ENCODE results near the gene JADE3.
"Not testable (repeated sequence)": the region's sequence is repeated elsewhere in the genome, so short reads cannot be mapped to it uniquely, and the experiment has no call there.

JADE3 gene

GRCh38 chrX:46938589-46938988 is 26.4 kb downstream of the JADE3 start:
- no peak for TF ChIP-seq CTCF (IDR thresholded peaks at IDR 0.05; ENCODE audit: low read depth, low read length)
- H3K27me3 ChIP-seq (ENCODE audit: insufficient read depth, low read depth, severe bottlenecking), result no peaks in the 10 kb centered on the region
- H3K4me3 ChIP-seq (ENCODE audit: low read depth, low read length), result no peak overlapping the region
- H3K27ac ChIP-seq, result no peak overlapping the region
- DNase-seq, result no peak
- no peaks in the 10 kb centered on the region for H3K36me3 ChIP-seq
- H3K9me3 ChIP-seq (ENCODE audit: severe bottlenecking), result no peaks in the 10 kb centered on the region

- H3K4me3 ChIP-seq (ENCODE audit: low read depth, low read length), result no peak overlapping the region
- no peaks in the 10 kb centered on the region for H3K27me3 ChIP-seq (ENCODE audit: insufficient read depth, low read depth, severe bottlenecking)
- DNase-seq, result no peak
- TF ChIP-seq CTCF (IDR thresholded peaks at IDR 0.05; ENCODE audit: low read depth, low read length), result no peak
- no peaks in the 10 kb centered on the region for H3K36me3 ChIP-seq
- no peaks in the 10 kb centered on the region for H3K9me3 ChIP-seq (ENCODE audit: severe bottlenecking)
- H3K27ac ChIP-seq, result no peak overlapping the region
Measured at GRCh38 chrX:46941341-46941740, 29.1 kb downstream of the JADE3 start.

- Histone ChIP-seq H3K27ac (no peak overlapping the region), H3K4me3 (ENCODE audit: low read depth, low read length) (no peak overlapping the region)
- TF ChIP-seq CTCF (IDR thresholded peaks at IDR 0.05; ENCODE audit: low read depth, low read length), result no peak
Measured at GRCh38 chrX:46953137-46953527, 40.9 kb downstream of the JADE3 start.

GRCh38 chrX:46953597-46953996 is 41.4 kb downstream of the JADE3 start:
- no peak for TF ChIP-seq CTCF (IDR thresholded peaks at IDR 0.05; ENCODE audit: low read depth, low read length)
- Histone ChIP-seq H3K27ac (no peak overlapping the region), H3K9me3 (ENCODE audit: severe bottlenecking) (no peaks in the 10 kb centered on the region), H3K4me3 (ENCODE audit: low read depth, low read length) (no peak overlapping the region), H3K36me3 (no peaks in the 10 kb centered on the region), H3K27me3 (ENCODE audit: insufficient read depth, low read depth, severe bottlenecking) (peaks cover 7% of the 10 kb centered on the region)
- DNase-seq, result no peak

More at GRCh38 chrX:46953137-46953527, 40.9 kb downstream of the JADE3 start:
- Histone ChIP-seq H3K36me3 (no peaks in the 10 kb centered on the region), H3K27me3 (ENCODE audit: insufficient read depth, low read depth, severe bottlenecking) (peaks cover 7% of the 10 kb centered on the region), H3K9me3 (ENCODE audit: severe bottlenecking) (no peaks in the 10 kb centered on the region)
- no peak for DNase-seq

- no peak for TF ChIP-seq CTCF (IDR thresholded peaks at IDR 0.05; ENCODE audit: low read depth, low read length)
- DNase-seq, result no peak
- H3K9me3 ChIP-seq (ENCODE audit: severe bottlenecking), result no peaks in the 10 kb centered on the region
- no peak overlapping the region for H3K27ac ChIP-seq
- no peak overlapping the region for H3K4me3 ChIP-seq (ENCODE audit: low read depth, low read length)
- H3K27me3 ChIP-seq (ENCODE audit: insufficient read depth, low read depth, severe bottlenecking), result peaks cover 7% of the 10 kb centered on the region
- H3K36me3 ChIP-seq, result no peaks in the 10 kb centered on the region
Measured at GRCh38 chrX:46954716-46955115, 42.5 kb downstream of the JADE3 start.

GRCh38 chrX:46956589-46956988 is 44.4 kb downstream of the JADE3 start:
- H3K27me3 ChIP-seq (ENCODE audit: insufficient read depth, low read depth, severe bottlenecking); H3K27ac ChIP-seq; H3K4me3 ChIP-seq (ENCODE audit: low read depth, low read length); DNase-seq; H3K9me3 ChIP-seq (ENCODE audit: severe bottlenecking); H3K36me3 ChIP-seq: not testable (repeated sequence)
